Endodermal cell (in vitro differentiated cells): ENCODE results near the gene HRH1. TPM values are rescaled to one million over a fixed set of nuclear protein-coding genes. Genes with fewer than 3 reads are reported as not detected.

Experiments
- DNase-seq: peaks from one replicate; pipeline ENCODE4 v3.0.0-alpha.2; 2017
- H3K27ac ChIP-seq: 2 replicates; pipeline ENCODE4 v1.5.1; 2013; ENCODE audit warnings: mild to moderate bottlenecking, low read depth, low read length, moderate library complexity
- H3K27me3 ChIP-seq: 2 replicates; pipeline ENCODE4 v1.6.1; 2013; ENCODE audit warnings: mild to moderate bottlenecking, low read length, moderate library complexity; ENCODE audit not compliant: insufficient read depth, control insufficient read depth, poor library complexity, severe bottlenecking
- H3K36me3 ChIP-seq: 2 replicates; pipeline ENCODE4 v1.7.0; 2013; ENCODE audit warnings: mild to moderate bottlenecking, low read length, moderate library complexity; ENCODE audit not compliant: control insufficient read depth, insufficient read depth
- H3K4me1 ChIP-seq: one replicate; pipeline ENCODE4 v1.7.0; 2013; ENCODE audit warnings: low read length; ENCODE audit not compliant: control insufficient read depth, insufficient read depth
- H3K4me3 ChIP-seq: 2 replicates; pipeline ENCODE4 v1.5.1; 2013; ENCODE audit warnings: mild to moderate bottlenecking, low read length, moderate library complexity
- H3K9ac ChIP-seq: 2 replicates; pipeline ENCODE4 v1.6.1; 2013; ENCODE audit warnings: mild to moderate bottlenecking, low read length, moderate library complexity; ENCODE audit not compliant: poor library complexity, severe bottlenecking; ENCODE audit errors: extremely low read depth
- H3K9me3 ChIP-seq: 2 replicates; pipeline ENCODE4 v1.6.1; 2013; ENCODE audit warnings: mild to moderate bottlenecking, low read length, moderate library complexity; ENCODE audit not compliant: control insufficient read depth
- H3K27ac Mint-ChIP-seq: 2 replicates; pipeline ENCODE4 v1.8.0; 2020; ENCODE audit warnings: mixed read lengths
- H3K27me3 Mint-ChIP-seq: 2 replicates; pipeline ENCODE4 v1.8.0; 2021; ENCODE audit warnings: mild to moderate bottlenecking, mixed read lengths; ENCODE audit not compliant: insufficient read depth
- H3K36me3 Mint-ChIP-seq: 2 replicates; pipeline ENCODE4 v1.8.0; 2020; ENCODE audit warnings: low read depth, mixed read lengths
- H3K4me1 Mint-ChIP-seq: 2 replicates; pipeline ENCODE4 v1.8.0; 2020; ENCODE audit warnings: mixed read lengths
- H3K4me3 Mint-ChIP-seq: 2 replicates; pipeline ENCODE4 v1.8.0; 2020; ENCODE audit warnings: mild to moderate bottlenecking, moderate library complexity, mixed read lengths
- H3K9me3 Mint-ChIP-seq: 2 replicates; pipeline ENCODE4 v1.8.0; 2020; ENCODE audit warnings: mild to moderate bottlenecking, mixed read lengths
- CTCF ChIP-seq: fragments of 200-600 bp; sonication (generic); conservative IDR thresholded peaks from 2 replicates; pipeline ENCODE4 v1.5.0; 2021; ENCODE audit warnings: antibody characterized with exemption, mild to moderate bottlenecking
- WGBS, 2 experiments: methylation state at CpG; one replicate each; pipeline versions ENCODE4 v1.1.5 to v1.1.7; 2013; ENCODE audit warnings: missing lambda C conversion rate in 2 of 2, mixed read lengths in 1 of 2; ENCODE audit not compliant: insufficient coverage in 1 of 2, insufficient read length in 1 of 2; 5-methylcytosine and 5-hydroxymethylcytosine counted together
- total RNA-seq, 2 donors: library from RNA; stranded (reverse); fragmentation: NEBNext Ultra II Directional in 1 of 2; extraction: Animal tissue kit (Norgen Biotek cat#: 25700) in 1 of 2; gene quantifications; 2 replicates in 1 of 2; 3 replicates in 1 of 2; pipeline ENCODE4 v1.2.1, GENCODE V29; 2021

HRH1 gene
- total RNA-seq, 2 donors from 2014 or later = 0.13 TPM; not detected in 1

GRCh38 chr3:11156026-11156410 lies 1.7 kb downstream of the HRH1 start:
- no peak for TF ChIP-seq CTCF
- Mint-ChIP-seq H3K27me3 (peaks cover 63% of the 10 kb centered on the region), H3K27ac (no peak overlapping the region), H3K36me3 (no peaks in the 10 kb centered on the region), H3K4me3 (no peak overlapping the region), H3K4me1 (peaks cover 12% of the 10 kb centered on the region), H3K9me3 (no peaks in the 10 kb centered on the region)
- H3K9ac ChIP-seq = no peak overlapping the region
- no peak for DNase-seq
- H3K36me3 ChIP-seq = no peaks in the 10 kb centered on the region
- WGBS, 2 experiments = 61 to 79% methylated on average over 4 of the region's 4 CpGs
- no peak overlapping the region for H3K27ac ChIP-seq
- H3K4me3 ChIP-seq = no peak overlapping the region
- H3K4me1 ChIP-seq = no peaks in the 10 kb centered on the region
- no peaks in the 10 kb centered on the region for H3K9me3 ChIP-seq
- H3K27me3 ChIP-seq = peaks cover 63% of the 10 kb centered on the region

GRCh38 chr3:11157421-11157820 lies 3.1 kb downstream of the HRH1 start:
- no peak for DNase-seq
- TF ChIP-seq CTCF = no peak
- Mint-ChIP-seq H3K36me3 (no peaks in the 10 kb centered on the region), H3K4me1 (peaks cover 12% of the 10 kb centered on the region), H3K27ac (no peak overlapping the region), H3K4me3 (no peak overlapping the region), H3K9me3 (no peaks in the 10 kb centered on the region), H3K27me3 (peaks cover 57% of the 10 kb centered on the region)
- H3K9ac ChIP-seq = no peak overlapping the region
- no peaks in the 10 kb centered on the region for H3K36me3 ChIP-seq
- 80 to 84% methylated on average over 5 to 7 of the region's 7 CpGs for WGBS, 2 experiments
- H3K4me1 ChIP-seq = no peaks in the 10 kb centered on the region
- H3K9me3 ChIP-seq = no peaks in the 10 kb centered on the region
- no peak overlapping the region for H3K4me3 ChIP-seq
- no peak overlapping the region for H3K27ac ChIP-seq
- H3K27me3 ChIP-seq = peaks cover 58% of the 10 kb centered on the region

GRCh38 chr3:11159421-11159904 lies 5.2 kb downstream of the HRH1 start:
- Mint-ChIP-seq H3K4me3 (no peak overlapping the region), H3K36me3 (no peaks in the 10 kb centered on the region)
- no peak for TF ChIP-seq CTCF

More at GRCh38 chr3:11159421-11159904, 5.2 kb downstream of the HRH1 start:
- Mint-ChIP-seq H3K9me3 (no peaks in the 10 kb centered on the region), H3K27me3 (peaks cover 44% of the 10 kb centered on the region), H3K4me1 (peaks cover 10% of the 10 kb centered on the region), H3K27ac (no peak overlapping the region)
- peaks cover 39% of the 10 kb centered on the region for H3K27me3 ChIP-seq
- H3K27ac ChIP-seq = no peak overlapping the region
- WGBS, 2 experiments = 75 to 78% methylated on average over 4 to 5 of the region's 5 CpGs
- H3K4me1 ChIP-seq = no peaks in the 10 kb centered on the region
- no peak overlapping the region for H3K9ac ChIP-seq
- DNase-seq = no peak
- no peaks in the 10 kb centered on the region for H3K9me3 ChIP-seq
- H3K36me3 ChIP-seq = no peaks in the 10 kb centered on the region
- H3K4me3 ChIP-seq = no peak overlapping the region
